H9 (cell line): ENCODE results near the gene PSTPIP1. TPM values are rescaled to one million over a fixed set of nuclear protein-coding genes. Genes with fewer than 3 reads are reported as not detected.

Experiments used
- DNase-seq: peaks from one replicate; pipeline ENCODE4 v3.0.0-alpha.2; 2017
- H2AFZ ChIP-seq: one replicate; pipeline ENCODE4 v1.6.1; 2013; ENCODE audit warnings: mild to moderate bottlenecking, low read length, control low read depth, moderate library complexity
- H2AK5ac ChIP-seq: 2 replicates; pipeline ENCODE4 v1.6.1; 2013; ENCODE audit warnings: low read length, control low read depth, mixed read lengths; ENCODE audit not compliant: insufficient read length
- H2BK120ac ChIP-seq: one replicate; pipeline ENCODE4 v1.6.1; 2013; ENCODE audit warnings: low read depth, mild to moderate bottlenecking, low read length, control low read depth, inconsistent platforms; ENCODE audit not compliant: poor library complexity, severe bottlenecking
- H2BK12ac ChIP-seq: 2 replicates; pipeline ENCODE4 v1.6.1; 2013; ENCODE audit warnings: low read length, control low read depth, mixed read lengths, low read depth; ENCODE audit not compliant: insufficient read length
- H2BK15ac ChIP-seq: 2 replicates; pipeline ENCODE4 v1.6.1; 2013; ENCODE audit warnings: low read depth, low read length, control low read depth
- H2BK20ac ChIP-seq: one replicate; pipeline ENCODE4 v1.6.1; 2013; ENCODE audit warnings: low read depth, mild to moderate bottlenecking, low read length, control low read depth, inconsistent platforms; ENCODE audit not compliant: poor library complexity, severe bottlenecking
- H2BK5ac ChIP-seq: 2 replicates; pipeline ENCODE4 v1.6.1; 2013; ENCODE audit warnings: low read length, control low read depth, mixed read lengths; ENCODE audit not compliant: insufficient read length
- H3K14ac ChIP-seq: 2 replicates; pipeline ENCODE4 v1.6.1; 2013; ENCODE audit warnings: low read length, control low read depth; ENCODE audit not compliant: insufficient read depth
- H3K18ac ChIP-seq: 2 replicates; pipeline ENCODE4 v1.6.1; 2013; ENCODE audit warnings: low read depth, mild to moderate bottlenecking, mixed read lengths, low read length, control low read depth; ENCODE audit not compliant: insufficient read length
- H3K23ac ChIP-seq: 2 replicates; pipeline ENCODE4 v1.6.1; 2013; ENCODE audit warnings: low read length, control low read depth, mixed read lengths, low read depth; ENCODE audit not compliant: insufficient read length
- H3K23me2 ChIP-seq: 2 replicates; pipeline ENCODE4 v1.6.1; 2013; ENCODE audit warnings: low read depth, mild to moderate bottlenecking, mixed read lengths, low read length, control low read depth; ENCODE audit not compliant: insufficient read length, poor library complexity, severe bottlenecking
- H3K27ac ChIP-seq: 2 replicates; pipeline ENCODE4 v1.5.1; 2013; ENCODE audit warnings: low read length, control low read depth, mixed read lengths, low read depth; ENCODE audit not compliant: insufficient read length
- H3K27me3 ChIP-seq: 2 replicates; pipeline ENCODE4 v1.6.1; 2013; ENCODE audit warnings: low read length, control low read depth, inconsistent platforms; ENCODE audit not compliant: insufficient read depth
- H3K4ac ChIP-seq: 2 replicates; pipeline ENCODE4 v1.6.1; 2013; ENCODE audit warnings: low read depth, mild to moderate bottlenecking, control low read depth, inconsistent platforms, low read length, moderate library complexity
- H3K4me1 ChIP-seq: 2 replicates; pipeline ENCODE4 v1.6.1; 2013; ENCODE audit warnings: low read length, control low read depth, inconsistent platforms; ENCODE audit not compliant: insufficient read depth
- H3K4me2 ChIP-seq: 2 replicates; pipeline ENCODE4 v1.6.1; 2013; ENCODE audit warnings: low read length, control low read depth, mixed read lengths; ENCODE audit not compliant: insufficient read length, insufficient read depth
- H3K56ac ChIP-seq: 2 replicates; pipeline ENCODE4 v1.6.1; 2013; ENCODE audit warnings: low read depth, mild to moderate bottlenecking, mixed read lengths, low read length, control low read depth; ENCODE audit not compliant: insufficient read length
- H3K79me1 ChIP-seq: 2 replicates; pipeline ENCODE4 v1.6.1; 2013; ENCODE audit warnings: low read depth, mild to moderate bottlenecking, moderate library complexity, low read length, control low read depth, inconsistent platforms; ENCODE audit not compliant: insufficient read depth, poor library complexity, severe bottlenecking
- H3K79me2 ChIP-seq: 2 replicates; pipeline ENCODE4 v1.6.1; 2013; ENCODE audit warnings: low read length, control low read depth, inconsistent platforms; ENCODE audit not compliant: insufficient read depth
- H3K9ac ChIP-seq: 2 replicates; pipeline ENCODE4 v1.6.1; 2013; ENCODE audit warnings: low read length, control low read depth, mixed read lengths; ENCODE audit not compliant: insufficient read length; ENCODE audit errors: extremely low read depth
- H3K9me3 ChIP-seq: one replicate; pipeline ENCODE4 v1.6.1; 2013; ENCODE audit warnings: low read depth, low read length, inconsistent platforms; ENCODE audit not compliant: control insufficient read depth
- H3T11ph ChIP-seq: one replicate; pipeline ENCODE4 v1.6.1; 2013; ENCODE audit warnings: mild to moderate bottlenecking, low read length, control low read depth, inconsistent platforms
- H4K20me1 ChIP-seq: one replicate; pipeline ENCODE4 v1.6.1; 2013; ENCODE audit not compliant: control insufficient read depth, insufficient read length, insufficient read depth
- H4K5ac ChIP-seq: 2 replicates; pipeline ENCODE4 v1.6.1; 2013; ENCODE audit warnings: low read depth, mild to moderate bottlenecking, mixed read lengths, low read length, control low read depth; ENCODE audit not compliant: insufficient read length
- H4K8ac ChIP-seq: replicated peaks from 2 replicates; pipeline ENCODE4 v1.6.1; 2013; ENCODE audit warnings: low read length, control low read depth, mixed read lengths, low read depth; ENCODE audit not compliant: insufficient read length
- H4K91ac ChIP-seq: 2 replicates; pipeline ENCODE4 v1.6.1; 2013; ENCODE audit warnings: low read depth, mild to moderate bottlenecking, moderate library complexity, mixed read lengths, low read length, control low read depth; ENCODE audit not compliant: insufficient read length
- H3K27ac Mint-ChIP-seq, 3 experiments: 2 replicates in 2 of 3; 3 replicates in 1 of 3; pipeline ENCODE4 v1.8.0; 2020 to 2021; ENCODE audit warnings: mixed read lengths in 3 of 3, mild to moderate bottlenecking in 1 of 3, moderate library complexity in 1 of 3
- H3K27me3 Mint-ChIP-seq: 2 replicates; pipeline ENCODE4 v1.8.0; 2021; ENCODE audit warnings: low read depth, mild to moderate bottlenecking, moderate library complexity, mixed read lengths
- H3K36me3 Mint-ChIP-seq, 3 experiments: 2 replicates in 2 of 3; 3 replicates in 1 of 3; pipeline ENCODE4 v1.8.0; 2020 to 2021; ENCODE audit warnings: low read depth in 3 of 3, mixed read lengths in 3 of 3; ENCODE audit not compliant: insufficient read depth in 1 of 3
- H3K4me1 Mint-ChIP-seq, 2 experiments: 2 replicates each; pipeline ENCODE4 v1.8.0; 2020; ENCODE audit warnings: mixed read lengths in 2 of 2
- H3K4me3 Mint-ChIP-seq, 2 experiments: 2 replicates in 1 of 2; 3 replicates in 1 of 2; pipeline ENCODE4 v1.8.0; 2020 to 2021; ENCODE audit warnings: mild to moderate bottlenecking in 2 of 2, mixed read lengths in 2 of 2, moderate library complexity in 1 of 2
- H3K9me3 Mint-ChIP-seq, 2 experiments: 2 replicates in 1 of 2; 3 replicates in 1 of 2; pipeline ENCODE4 v1.8.0; 2020; ENCODE audit warnings: mild to moderate bottlenecking in 2 of 2, mixed read lengths in 2 of 2, moderate library complexity in 1 of 2
- WGBS: extraction: QIAGEN DNeasy Blood & Tissue Kit; methylation state at CpG from one replicate; pipeline ENCODE4 v1.1.7; 2013; ENCODE audit warnings: missing lambda C conversion rate, low lambda C conversion rate, mixed read lengths; ENCODE audit not compliant: insufficient read length; ENCODE audit errors: extremely low coverage; 5-methylcytosine and 5-hydroxymethylcytosine counted together
- total RNA-seq: library from RNA; stranded (reverse); gene quantifications from 2 replicates; pipeline ENCODE4 v1.2.1, GENCODE V29; 2021
- TF ChIP-seq, protein P1 (sequence below): fragments of 200-600 bp; sonication (generic); conservative IDR thresholded peaks from 3 replicates; pipeline ENCODE4 v1.8.0; 2021; ENCODE audit warnings: antibody characterized with exemption, mild to moderate bottlenecking

PSTPIP1 gene
- total RNA-seq, 1 experiment from 2014 or later = 1.8 TPM

GRCh38 chr15:76994001-76994400 lies 925 bp upstream of the PSTPIP1 start:
- H2AK5ac ChIP-seq = no peak overlapping the region
- H4K91ac ChIP-seq = no peak overlapping the region
- H3K18ac ChIP-seq = no peak overlapping the region
- no peak overlapping the region; a peak in 1 of 7 replicates for H3K27ac Mint-ChIP-seq
- H2BK15ac ChIP-seq = no peak overlapping the region
- WGBS = no CpG with 5 or more reads among the region's 8 CpGs
- no peak overlapping the region for H3K4ac ChIP-seq
- H2BK12ac ChIP-seq = no peak overlapping the region
- H3K4me3 Mint-ChIP-seq = no peak overlapping the region
- H3K79me1 ChIP-seq = no peaks in the 10 kb centered on the region
- H3K27me3 Mint-ChIP-seq = peaks cover 2% of the 10 kb centered on the region
- H3K9ac ChIP-seq = no peak overlapping the region
- H2BK20ac ChIP-seq = no peak overlapping the region
- no peak overlapping the region for H3K14ac ChIP-seq
- peaks cover under 1 to 2% of the 10 kb centered on the region in 2 experiments; a peak in 3 of 4 replicates for H3K4me1 Mint-ChIP-seq
- H3K79me2 ChIP-seq = no peaks in the 10 kb centered on the region
- no peak overlapping the region for H4K8ac ChIP-seq
- H4K5ac ChIP-seq = no peak overlapping the region
- TF ChIP-seq, protein P1, sequence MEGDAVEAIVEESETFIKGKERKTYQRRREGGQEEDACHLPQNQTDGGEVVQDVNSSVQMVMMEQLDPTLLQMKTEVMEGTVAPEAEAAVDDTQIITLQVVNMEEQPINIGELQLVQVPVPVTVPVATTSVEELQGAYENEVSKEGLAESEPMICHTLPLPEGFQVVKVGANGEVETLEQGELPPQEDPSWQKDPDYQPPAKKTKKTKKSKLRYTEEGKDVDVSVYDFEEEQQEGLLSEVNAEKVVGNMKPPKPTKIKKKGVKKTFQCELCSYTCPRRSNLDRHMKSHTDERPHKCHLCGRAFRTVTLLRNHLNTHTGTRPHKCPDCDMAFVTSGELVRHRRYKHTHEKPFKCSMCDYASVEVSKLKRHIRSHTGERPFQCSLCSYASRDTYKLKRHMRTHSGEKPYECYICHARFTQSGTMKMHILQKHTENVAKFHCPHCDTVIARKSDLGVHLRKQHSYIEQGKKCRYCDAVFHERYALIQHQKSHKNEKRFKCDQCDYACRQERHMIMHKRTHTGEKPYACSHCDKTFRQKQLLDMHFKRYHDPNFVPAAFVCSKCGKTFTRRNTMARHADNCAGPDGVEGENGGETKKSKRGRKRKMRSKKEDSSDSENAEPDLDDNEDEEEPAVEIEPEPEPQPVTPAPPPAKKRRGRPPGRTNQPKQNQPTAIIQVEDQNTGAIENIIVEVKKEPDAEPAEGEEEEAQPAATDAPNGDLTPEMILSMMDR = no peak
- no peaks in the 10 kb centered on the region for H3K36me3 Mint-ChIP-seq
- no peak overlapping the region for H2AFZ ChIP-seq
- H3K23ac ChIP-seq = no peak overlapping the region
- no peak overlapping the region for H3K56ac ChIP-seq
- H3K27me3 ChIP-seq = no peaks in the 10 kb centered on the region
- peaks cover 2% of the 10 kb centered on the region for H4K20me1 ChIP-seq
- no peak overlapping the region for H2BK5ac ChIP-seq
- H2BK120ac ChIP-seq = no peak overlapping the region
- no peaks in the 10 kb centered on the region for H3K9me3 Mint-ChIP-seq
- no peaks in the 10 kb centered on the region for H3K4me1 ChIP-seq
- DNase-seq = no peak
- no peak overlapping the region for H3T11ph ChIP-seq
- no peak overlapping the region for H3K4me2 ChIP-seq
- no peaks in the 10 kb centered on the region for H3K9me3 ChIP-seq
- H3K23me2 ChIP-seq = no peaks in the 10 kb centered on the region
- no peak overlapping the region for H3K27ac ChIP-seq
